ENCODE measurements around the gene UBE2J1. TPM values are rescaled to one million over a fixed set of nuclear protein-coding genes. Genes with fewer than 3 reads are reported as not detected.
A peak's percentile ranks its signal among the peaks of the same experiment; 100 is the strongest.

Gene UBE2J1
- total and polyA plus RNA-seq, 10 of the 15 experiments (the other 5 are each of a cell fraction or from before 2014, with no cell fraction given), result 48.7 to 131 (median 90.0) TPM

- TF ChIP-seq HSF1 (IDR thresholded peaks at IDR 0.05; ENCODE audit: low read depth, low read length) (no peak), NR2C1 (IDR thresholded peaks at IDR 0.05) (no peak), RUNX3 (IDR thresholded peaks at IDR 0.05; ENCODE audit: low read length) (peak; percentile 77), PRDM15 (CRISPR knock-in tag; IDR thresholded peaks at IDR 0.05) (no peak), ESRRA (IDR thresholded peaks at IDR 0.05; ENCODE audit: low read length) (no peak), SUPT20H (IDR thresholded peaks at IDR 0.05; ENCODE audit: borderline replicate concordance, control insufficient read depth, low read depth, low read length) (no peak), KLF5 (IDR thresholded peaks at IDR 0.05; ENCODE audit: partially characterized antibody) (no peak), SP1 (IDR thresholded peaks at IDR 0.05; ENCODE audit: low read depth, low read length) (no peak), ATF7 (IDR thresholded peaks at IDR 0.05; ENCODE audit: low read depth) (peak; percentile 58; the same call in 1 of the 2 replicates), MEF2B (IDR thresholded peaks at IDR 0.05; ENCODE audit: partially characterized antibody, poor library complexity, severe bottlenecking) (peak; percentile 82), NRF1 (conservative IDR thresholded peaks at IDR 0.05; ENCODE audit: low read depth, low read length) (no peak), MLLT1 (IDR thresholded peaks at IDR 0.05) (peak; percentile 69; the same call in 1 of the 2 replicates), POLR2A (IDR thresholded peaks at IDR 0.05; ENCODE audit: low read depth, low read length) (peak; percentile 69), IKZF1 (conservative IDR thresholded peaks at IDR 0.05) (peak; percentile 61), RAD21 (IDR thresholded peaks at IDR 0.05; ENCODE audit: insufficient read depth, low read depth, low read length) (no peak), TCF12 (IDR thresholded peaks at IDR 0.05; ENCODE audit: low read depth, low read length) (peak; percentile 96), WRNIP1 (IDR thresholded peaks at IDR 0.05; ENCODE audit: borderline replicate concordance, low read depth, low read length) (no peak), DPF2 (IDR thresholded peaks at IDR 0.05) (peak; percentile 50), SUZ12 (IDR thresholded peaks at IDR 0.05; ENCODE audit: unreplicated experiment) (no peak), GABPA (IDR thresholded peaks at IDR 0.05; ENCODE audit: low read depth) (0 out of 2 replicates have a peak, but pooled peaks have one; percentile 38), CHD2 (IDR thresholded peaks at IDR 0.05; ENCODE audit: borderline replicate concordance, low read depth, low read length) (peak; percentile 55; the same call in 1 of the 2 replicates), CREM (IDR thresholded peaks at IDR 0.05; ENCODE audit: low read depth) (peak; percentile 76; the same call in 1 of the 2 replicates), POU2F2 (IDR thresholded peaks at IDR 0.05; ENCODE audit: borderline replicate concordance, low read depth, low read length) (peak; percentile 45; the same call in 1 of the 3 replicates), EED (IDR thresholded peaks at IDR 0.05; ENCODE audit: low read depth) (peak; percentile 85), YBX1 (IDR thresholded peaks at IDR 0.05) (no peak)
- TF ChIP-seq, protein P1, sequence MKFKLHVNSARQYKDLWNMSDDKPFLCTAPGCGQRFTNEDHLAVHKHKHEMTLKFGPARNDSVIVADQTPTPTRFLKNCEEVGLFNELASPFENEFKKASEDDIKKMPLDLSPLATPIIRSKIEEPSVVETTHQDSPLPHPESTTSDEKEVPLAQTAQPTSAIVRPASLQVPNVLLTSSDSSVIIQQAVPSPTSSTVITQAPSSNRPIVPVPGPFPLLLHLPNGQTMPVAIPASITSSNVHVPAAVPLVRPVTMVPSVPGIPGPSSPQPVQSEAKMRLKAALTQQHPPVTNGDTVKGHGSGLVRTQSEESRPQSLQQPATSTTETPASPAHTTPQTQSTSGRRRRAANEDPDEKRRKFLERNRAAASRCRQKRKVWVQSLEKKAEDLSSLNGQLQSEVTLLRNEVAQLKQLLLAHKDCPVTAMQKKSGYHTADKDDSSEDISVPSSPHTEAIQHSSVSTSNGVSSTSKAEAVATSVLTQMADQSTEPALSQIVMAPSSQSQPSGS (IDR thresholded peaks at IDR 0.05; ENCODE audit: low read length), result peak; percentile 89
Measured at GRCh38 chr6:89357390-89357789, 4.9 kb upstream of the UBE2J1 start (continued).
